CD4-positive, alpha-beta T cell (primary cell): ENCODE results near the gene ANKRD36. TPM values are rescaled to one million over a fixed set of nuclear protein-coding genes. Genes with fewer than 3 reads are reported as not detected.
A peak's percentile ranks its signal among the peaks of the same experiment; 100 is the strongest.
"Not testable (repeated sequence)": the region's sequence is repeated elsewhere in the genome, so short reads cannot be mapped to it uniquely, and the experiment has no call there.

ENCODE experiments used
- ATAC-seq: fragments of 200-7000 bp; cut with Tn5 transposase; one replicate; pipeline ENCODE4 v1.10.0; 2022; ENCODE audit warnings: mild to moderate bottlenecking; ENCODE audit not compliant: poor library complexity
- CTCF ChIA-PET: fragments of 350-600 bp; sonication (Branson Sonifier 250); formaldehyde crosslinking; loops from one replicate; lab custom pipeline; 2021; ENCODE audit warnings: antibody characterized with exemption, inconsistent platforms; lab: Charles Lee
- POLR2A ChIA-PET: fragments of 350-600 bp; sonication (Branson Sonifier 250); formaldehyde crosslinking; loops from one replicate; lab custom pipeline; 2021; ENCODE audit warnings: antibody characterized with exemption, inconsistent platforms; lab: Charles Lee
- DNase-seq, 14 experiments: peaks; one replicate each; pipeline ENCODE4 v3.0.0-alpha.2; 2013 to 2020; ENCODE audit warnings: mixed read lengths in 2 of 14
- H3K27ac ChIP-seq, 2 donors: one replicate each; pipeline versions ENCODE4 v1.5.1 to v1.7.0; 2013; ENCODE audit warnings: low read length in 2 of 2, low read depth in 1 of 2, mild to moderate bottlenecking in 1 of 2
- H3K27me3 ChIP-seq, 2 experiments: 1 replicate in 1 of 2; 2 replicates in 1 of 2; pipeline versions ENCODE4 v1.6.1 to v1.7.0; 2013; ENCODE audit warnings: low read length in 2 of 2, control low read depth in 1 of 2, mild to moderate bottlenecking in 1 of 2, moderate library complexity in 1 of 2; ENCODE audit not compliant: insufficient read depth in 2 of 2, control insufficient read depth in 1 of 2
- H3K36me3 ChIP-seq: one replicate; pipeline ENCODE4 v1.6.1; 2013; ENCODE audit warnings: low read length, control low read depth; ENCODE audit not compliant: insufficient read depth
- H3K4me1 ChIP-seq: one replicate; pipeline ENCODE4 v1.6.1; 2013; ENCODE audit warnings: low read length, control low read depth; ENCODE audit not compliant: insufficient read depth
- H3K4me3 ChIP-seq: one replicate; pipeline ENCODE4 v1.5.1; 2013; ENCODE audit warnings: mild to moderate bottlenecking, low read length, moderate library complexity
- H3K9me3 ChIP-seq, 2 experiments: 1 replicate in 1 of 2; 2 replicates in 1 of 2; pipeline versions ENCODE4 v1.6.1 to v1.7.0; 2013; ENCODE audit warnings: low read length in 2 of 2, mild to moderate bottlenecking in 2 of 2, control low read depth in 1 of 2, moderate library complexity in 1 of 2; ENCODE audit not compliant: control insufficient read depth in 1 of 2, insufficient read depth in 1 of 2
- H3K27ac Mint-ChIP-seq: one replicate; pipeline ENCODE4 v1.8.0; 2020; ENCODE audit warnings: mixed read lengths
- H3K27me3 Mint-ChIP-seq: one replicate; pipeline ENCODE4 v1.8.0; 2021; ENCODE audit warnings: mixed read lengths
- H3K36me3 Mint-ChIP-seq: one replicate; pipeline ENCODE4 v1.8.0; 2021; ENCODE audit warnings: low read depth, mixed read lengths
- H3K4me1 Mint-ChIP-seq: one replicate; pipeline ENCODE4 v1.8.0; 2021; ENCODE audit warnings: low read depth, mixed read lengths
- H3K4me3 Mint-ChIP-seq: one replicate; pipeline ENCODE4 v1.8.0; 2020; ENCODE audit warnings: mild to moderate bottlenecking, mixed read lengths
- H3K9me3 Mint-ChIP-seq: one replicate; pipeline ENCODE4 v1.8.0; 2020; ENCODE audit warnings: mixed read lengths
- intact Hi-C, 2 experiments: fragments of 100-400 bp; cut with DNase I in 1 of 2; cut with micrococcal nuclease in 1 of 2; formaldehyde crosslinking; loops; one replicate each; pipeline versions ENCODE4 v1.15.1 to v1.9.0; 2023 to 2025; cut with DNase I, micrococcal nuclease
- total RNA-seq, 174 experiments: library from RNA in 2 of 174; stranded (reverse) in 2 of 174; gene quantifications; one replicate each; pipeline ENCODE4 v1.2.3 and lab custom pipeline; 2021 to 2026

Gene ANKRD36
- total RNA-seq, 2 experiments from 2014 or later = 60.5 to 67.0 TPM

- H3K4me3 ChIP-seq, intact Hi-C loops, DNase-seq, H3K27ac ChIP-seq, H3K27ac Mint-ChIP-seq, H3K4me1 ChIP-seq, CTCF ChIA-PET, H3K9me3 ChIP-seq, H3K36me3 ChIP-seq, H3K4me3 Mint-ChIP-seq, ATAC-seq, H3K4me1 Mint-ChIP-seq, H3K9me3 Mint-ChIP-seq, POLR2A ChIA-PET, H3K27me3 Mint-ChIP-seq, H3K27me3 ChIP-seq: not testable (repeated sequence)
- H3K36me3 Mint-ChIP-seq = peaks cover 62% of the 10 kb centered on the region
Measured at GRCh38 chr2:97166548-97166947, 53.6 kb downstream of the ANKRD36 start.

GRCh38 chr2:97167938-97168337 is 55.0 kb downstream of the ANKRD36 start:
- H3K27ac Mint-ChIP-seq, CTCF ChIA-PET, H3K9me3 Mint-ChIP-seq, intact Hi-C loops, H3K4me1 ChIP-seq, H3K4me3 ChIP-seq, ATAC-seq, H3K27me3 ChIP-seq, H3K9me3 ChIP-seq, H3K27me3 Mint-ChIP-seq, H3K4me3 Mint-ChIP-seq, H3K36me3 ChIP-seq, H3K4me1 Mint-ChIP-seq, DNase-seq, H3K27ac ChIP-seq: not testable (repeated sequence)
- POLR2A ChIA-PET = interaction anchor here (0.7 kb wide), 1 partner anchor 581 kb away, joined by 3 read pairs; no protein-coding TSS in a partner anchor
- H3K36me3 Mint-ChIP-seq = peaks cover 68% of the 10 kb centered on the region

- H3K36me3 ChIP-seq, H3K4me3 ChIP-seq, intact Hi-C loops, CTCF ChIA-PET, H3K4me1 Mint-ChIP-seq, DNase-seq, H3K9me3 ChIP-seq, H3K9me3 Mint-ChIP-seq, H3K27ac ChIP-seq, POLR2A ChIA-PET, H3K4me1 ChIP-seq, H3K4me3 Mint-ChIP-seq, H3K27ac Mint-ChIP-seq, H3K27me3 Mint-ChIP-seq, H3K27me3 ChIP-seq, ATAC-seq: not testable (repeated sequence)
- peaks cover 68% of the 10 kb centered on the region for H3K36me3 Mint-ChIP-seq
Measured at GRCh38 chr2:97168583-97168982, 55.6 kb downstream of the ANKRD36 start.

- intact Hi-C loops, H3K36me3 ChIP-seq, H3K9me3 Mint-ChIP-seq, H3K27me3 Mint-ChIP-seq, CTCF ChIA-PET, H3K27me3 ChIP-seq, H3K4me1 Mint-ChIP-seq, H3K27ac ChIP-seq, DNase-seq, POLR2A ChIA-PET, H3K4me3 ChIP-seq, H3K4me1 ChIP-seq, H3K27ac Mint-ChIP-seq, ATAC-seq, H3K4me3 Mint-ChIP-seq, H3K9me3 ChIP-seq: not testable (repeated sequence)
- peaks cover 50% of the 10 kb centered on the region for H3K36me3 Mint-ChIP-seq
Measured at GRCh38 chr2:97180391-97180790, 67.4 kb downstream of the ANKRD36 start.

GRCh38 chr2:97195349-97195748 is 82.4 kb downstream of the ANKRD36 start:
- H3K9me3 Mint-ChIP-seq = not testable (repeated sequence)

GRCh38 chr2:97197251-97197650 is 84.3 kb downstream of the ANKRD36 start:
- H3K36me3 Mint-ChIP-seq = peaks cover 57% of the 10 kb centered on the region
- H3K4me1 Mint-ChIP-seq, H3K27ac ChIP-seq, H3K4me3 Mint-ChIP-seq, H3K9me3 Mint-ChIP-seq, H3K4me3 ChIP-seq, POLR2A ChIA-PET, H3K4me1 ChIP-seq, H3K27ac Mint-ChIP-seq, H3K9me3 ChIP-seq, H3K27me3 ChIP-seq, ATAC-seq, DNase-seq, intact Hi-C loops, H3K27me3 Mint-ChIP-seq, CTCF ChIA-PET: not testable (repeated sequence)
- H3K36me3 ChIP-seq = peaks cover 18% of the 10 kb centered on the region

More at GRCh38 chr2:97195349-97195748, 82.4 kb downstream of the ANKRD36 start:
- H3K4me3 ChIP-seq, ATAC-seq, CTCF ChIA-PET, H3K27me3 Mint-ChIP-seq, POLR2A ChIA-PET, H3K4me3 Mint-ChIP-seq, H3K9me3 ChIP-seq, DNase-seq, H3K4me1 ChIP-seq, H3K27ac Mint-ChIP-seq, H3K27ac ChIP-seq, intact Hi-C loops, H3K4me1 Mint-ChIP-seq, H3K27me3 ChIP-seq: not testable (repeated sequence)
- peaks cover 75% of the 10 kb centered on the region for H3K36me3 Mint-ChIP-seq
- peaks cover 26% of the 10 kb centered on the region for H3K36me3 ChIP-seq

GRCh38 chr2:97200887-97201286 is 87.9 kb downstream of the ANKRD36 start:
- DNase-seq = peak in 1 of 14 experiments; percentile 3
- H3K4me1 ChIP-seq, POLR2A ChIA-PET, H3K4me1 Mint-ChIP-seq, H3K4me3 Mint-ChIP-seq, ATAC-seq, CTCF ChIA-PET, H3K27me3 Mint-ChIP-seq, H3K9me3 ChIP-seq, H3K4me3 ChIP-seq, H3K27ac Mint-ChIP-seq, H3K27ac ChIP-seq, H3K27me3 ChIP-seq, H3K9me3 Mint-ChIP-seq, intact Hi-C loops: not testable (repeated sequence)
- peaks cover 31% of the 10 kb centered on the region for H3K36me3 Mint-ChIP-seq
- H3K36me3 ChIP-seq = peaks cover 11% of the 10 kb centered on the region
